Esophagus muscularis mucosa (tissue), 4 donors: ENCODE data around the gene P4HB.

Experiments used
- CTCF ChIP-seq, 3 experiments: fragments of 200-600 bp in 2 of 3; fragments of 450-650 bp in 1 of 3; sonication (generic) in 2 of 3; IDR thresholded peaks; one replicate each; pipeline ENCODE4 v1.5.1; 2017 to 2019; ENCODE audit warnings: antibody characterized with exemption in 3 of 3, mild to moderate bottlenecking in 2 of 3, moderate library complexity in 1 of 3
- EP300 ChIP-seq: sonication (generic); formaldehyde crosslinking; IDR thresholded peaks from one replicate; pipeline ENCODE4 v1.6.1; 2017; ENCODE audit warnings: antibody characterized with exemption
- POLR2A ChIP-seq: fragments of 450-650 bp; IDR thresholded peaks from one replicate; pipeline ENCODE4 v1.6.1; 2017; ENCODE audit warnings: antibody characterized with exemption, moderate library complexity, mild to moderate bottlenecking, low read depth
- POLR2AphosphoS5 ChIP-seq, 2 donors: sonication (generic); formaldehyde crosslinking; IDR thresholded peaks; one replicate each; pipeline ENCODE4 v1.6.1; 2017; ENCODE audit warnings: antibody characterized with exemption in 2 of 2

GRCh38 chr17:81903415-81903831, 43.1 kb upstream of the P4HB start:
- TF ChIP-seq POLR2A (no peak), POLR2AphosphoS5 (IDR thresholded peaks at IDR 0.05) (no peak), CTCF (IDR thresholded peaks at IDR 0.05) (no peak), EP300 (no peak)
